ENCODE results near the gene ADGRE2. TPM values are rescaled to one million over a fixed set of nuclear protein-coding genes. Genes with fewer than 3 reads are reported as not detected.

ADGRE2 gene
- polyA plus RNA-seq, 4 donors, result 0.18 to 0.64 (median 0.38) TPM

- DNase-seq (ENCODE audit: low read depth in 4 of 4, low spot score in 3 of 4), result no peak
Observed at GRCh38 chr19:14748601-14749000, 29.8 kb downstream of the ADGRE2 start.

- no peak for DNase-seq (ENCODE audit: low read depth in 4 of 4, low spot score in 3 of 4)
Observed at GRCh38 chr19:14746886-14747285, 31.5 kb downstream of the ADGRE2 start.

- no peak for DNase-seq (ENCODE audit: low read depth in 4 of 4, low spot score in 3 of 4)
Observed at GRCh38 chr19:14735915-14736314, 42.4 kb downstream of the ADGRE2 start.

- DNase-seq (ENCODE audit: low read depth in 4 of 4, low spot score in 3 of 4), result no peak
Observed at GRCh38 chr19:14733574-14733973, 44.8 kb downstream of the ADGRE2 start.

- no peak for DNase-seq (ENCODE audit: low read depth in 4 of 4, low spot score in 3 of 4)
Observed at GRCh38 chr19:14732510-14732909, 45.9 kb downstream of the ADGRE2 start.

GRCh38 chr19:14731200-14731599 lies 47.2 kb downstream of the ADGRE2 start:
- DNase-seq (ENCODE audit: low read depth in 4 of 4, low spot score in 3 of 4), result no peak

GRCh38 chr19:14728595-14728994 lies 49.8 kb downstream of the ADGRE2 start:
- DNase-seq (ENCODE audit: low read depth in 4 of 4, low spot score in 3 of 4), result no peak

GRCh38 chr19:14722127-14722526 lies 56.2 kb downstream of the ADGRE2 start:
- no peak for DNase-seq (ENCODE audit: low read depth in 4 of 4, low spot score in 3 of 4)

- no peak for DNase-seq (ENCODE audit: low read depth in 4 of 4, low spot score in 3 of 4)
Observed at GRCh38 chr19:14719162-14719561, 59.2 kb downstream of the ADGRE2 start.

- DNase-seq (ENCODE audit: low read depth in 4 of 4, low spot score in 3 of 4), result no peak
Observed at GRCh38 chr19:14718522-14719116, 59.7 kb downstream of the ADGRE2 start.

- DNase-seq (ENCODE audit: low read depth in 4 of 4, low spot score in 3 of 4), result no peak
Observed at GRCh38 chr19:14715841-14716240, 62.5 kb downstream of the ADGRE2 start.

GRCh38 chr19:14704450-14704849 lies 73.9 kb downstream of the ADGRE2 start:
- DNase-seq (ENCODE audit: low read depth in 4 of 4, low spot score in 3 of 4), result no peak

- no peak for DNase-seq (ENCODE audit: low read depth in 4 of 4, low spot score in 3 of 4)
Observed at GRCh38 chr19:14703833-14704232, 74.5 kb downstream of the ADGRE2 start.

GRCh38 chr19:14700711-14701375 lies 77.5 kb downstream of the ADGRE2 start:
- DNase-seq (ENCODE audit: low read depth in 4 of 4, low spot score in 3 of 4), result no peak

- no peak for DNase-seq (ENCODE audit: low read depth in 4 of 4, low spot score in 3 of 4)
Observed at GRCh38 chr19:14699641-14700040, 78.7 kb downstream of the ADGRE2 start.

GRCh38 chr19:14695471-14695870 lies 82.9 kb downstream of the ADGRE2 start:
- no peak for DNase-seq (ENCODE audit: low read depth in 4 of 4, low spot score in 3 of 4)

GRCh38 chr19:14694641-14695266 lies 83.6 kb downstream of the ADGRE2 start:
- DNase-seq (ENCODE audit: low read depth in 4 of 4, low spot score in 3 of 4), result no peak

- peak; percentile 74 to 83 (median 80) for DNase-seq (ENCODE audit: low read depth in 4 of 4, low spot score in 3 of 4)
Observed at GRCh38 chr19:14689598-14690503, 88.5 kb downstream of the ADGRE2 start, which contains the start of gene ZNF333. TSS of gene ZNF333 (plus strand) at chr19:14690048. CDS start at chr19:14693492, 3,444 bp downstream.

- no peak for DNase-seq (ENCODE audit: low read depth in 4 of 4, low spot score in 3 of 4)
Observed at GRCh38 chr19:14686411-14686810, 91.9 kb downstream of the ADGRE2 start.

GRCh38 chr19:14683439-14683838 lies 94.9 kb downstream of the ADGRE2 start:
- no peak for DNase-seq (ENCODE audit: low read depth in 4 of 4, low spot score in 3 of 4)
